C1 segment of cervical spinal cord (tissue), 14 donors: ENCODE results near the gene THAP12.

Source experiments
- DNase-seq, 14 donors: peaks; one replicate each; lab custom pipeline; 2025; lab: John Stamatoyannopoulos, UW

THAP12 gene

GRCh38 chr11:76302996-76303395, 77.9 kb downstream of the THAP12 start:
- DNase-seq: no peak
